Brain pericyte (primary cell): ENCODE results near the gene OSGIN1.

Experiments used
- DNase-seq: peaks from one replicate; pipeline ENCODE4 v3.0.0-alpha.2; 2012; ENCODE audit warnings: low read depth, low spot score

Gene OSGIN1

GRCh38 chr16:83998091-83998490 is 45.1 kb downstream of the OSGIN1 start:
- no peak for DNase-seq

GRCh38 chr16:84000989-84001642 is 48.1 kb downstream of the OSGIN1 start:
- DNase-seq, result no peak

GRCh38 chr16:84001726-84002125 is 48.7 kb downstream of the OSGIN1 start:
- no peak for DNase-seq

DNA sequence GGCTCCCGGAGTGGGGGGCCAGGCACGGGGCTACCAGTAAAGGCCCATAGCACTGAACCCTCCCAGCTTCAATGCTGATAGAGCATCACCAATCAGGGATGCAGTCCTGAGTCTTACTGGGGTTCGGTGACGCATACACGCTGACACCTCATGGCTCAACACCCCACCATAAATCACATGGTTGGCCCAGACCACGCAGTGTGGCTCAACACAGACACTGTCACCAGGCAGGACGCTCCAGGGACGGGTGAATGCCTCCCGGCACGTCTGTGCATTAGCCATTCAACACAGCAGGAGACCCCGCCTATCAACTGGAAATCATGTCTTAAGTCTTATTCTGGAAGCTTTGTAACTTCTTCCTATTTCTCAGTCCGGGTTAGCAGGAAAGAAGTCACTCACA is 50.0 kb downstream of the OSGIN1 start:
- no peak for DNase-seq

DNA sequence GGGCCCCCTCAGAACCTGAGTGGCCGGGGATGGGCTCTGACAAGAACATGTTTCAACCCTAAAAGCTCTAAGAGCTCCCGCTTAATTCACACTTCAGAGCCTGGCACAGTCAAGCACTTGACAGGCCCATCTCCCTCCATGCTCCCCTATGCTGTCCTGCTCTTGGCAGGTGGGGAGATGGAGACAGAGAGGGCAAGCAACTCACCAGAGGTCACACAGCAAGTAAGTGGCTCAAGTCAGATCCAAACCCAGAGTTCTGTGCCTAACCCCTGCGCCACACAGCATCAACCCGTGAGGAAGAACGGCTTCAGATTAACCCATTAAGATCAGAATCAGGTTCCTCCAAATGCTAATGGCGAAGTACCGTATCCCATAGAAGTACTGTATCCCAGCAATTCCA is 51.4 kb downstream of the OSGIN1 start:
- no peak for DNase-seq

DNA sequence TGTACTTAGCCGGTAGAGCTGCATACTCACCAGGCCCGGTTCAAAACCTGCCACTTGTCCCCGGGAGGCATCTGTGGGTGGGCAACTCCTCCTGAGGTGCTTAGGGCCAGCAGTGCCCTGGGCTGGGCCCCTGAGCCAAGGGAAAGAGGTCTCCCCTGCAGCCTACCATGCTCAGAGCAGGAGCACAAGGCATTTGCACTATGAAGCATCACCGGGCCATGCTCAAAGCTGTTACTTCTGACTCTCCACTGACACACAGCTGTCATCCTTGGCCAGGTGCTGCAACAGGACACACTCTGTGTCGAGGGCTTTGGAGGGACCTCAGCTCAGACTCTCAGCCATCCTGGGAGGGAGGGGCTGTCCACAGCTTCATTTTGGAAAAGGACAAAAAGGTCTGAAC is 52.4 kb downstream of the OSGIN1 start:
- no peak for DNase-seq

- DNase-seq, result no peak
Observed at GRCh38 chr16:84007520-84007919, 54.5 kb downstream of the OSGIN1 start.

- DNase-seq, result no peak
Observed at GRCh38 chr16:84007965-84008364, 54.9 kb downstream of the OSGIN1 start.

DNA sequence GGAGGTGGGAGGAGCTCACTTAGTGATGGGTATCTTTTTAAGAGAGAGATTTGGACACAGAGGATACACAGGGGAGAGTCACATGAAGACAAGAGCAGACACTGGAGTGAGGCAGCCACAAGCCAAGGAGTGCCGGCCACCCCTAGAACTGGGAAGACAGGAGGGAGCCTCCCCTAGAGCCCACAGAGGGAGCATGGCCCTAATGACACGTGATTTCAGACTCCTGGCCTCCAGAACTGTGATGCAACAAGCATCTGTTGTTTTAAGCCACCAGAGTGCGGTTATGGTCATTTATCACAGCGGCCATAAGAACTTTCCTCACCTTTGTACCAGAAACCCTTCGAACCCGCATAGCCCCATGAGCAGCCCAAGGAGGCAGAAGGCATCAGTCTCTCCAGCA is 56.2 kb downstream of the OSGIN1 start:
- no peak for DNase-seq

DNA sequence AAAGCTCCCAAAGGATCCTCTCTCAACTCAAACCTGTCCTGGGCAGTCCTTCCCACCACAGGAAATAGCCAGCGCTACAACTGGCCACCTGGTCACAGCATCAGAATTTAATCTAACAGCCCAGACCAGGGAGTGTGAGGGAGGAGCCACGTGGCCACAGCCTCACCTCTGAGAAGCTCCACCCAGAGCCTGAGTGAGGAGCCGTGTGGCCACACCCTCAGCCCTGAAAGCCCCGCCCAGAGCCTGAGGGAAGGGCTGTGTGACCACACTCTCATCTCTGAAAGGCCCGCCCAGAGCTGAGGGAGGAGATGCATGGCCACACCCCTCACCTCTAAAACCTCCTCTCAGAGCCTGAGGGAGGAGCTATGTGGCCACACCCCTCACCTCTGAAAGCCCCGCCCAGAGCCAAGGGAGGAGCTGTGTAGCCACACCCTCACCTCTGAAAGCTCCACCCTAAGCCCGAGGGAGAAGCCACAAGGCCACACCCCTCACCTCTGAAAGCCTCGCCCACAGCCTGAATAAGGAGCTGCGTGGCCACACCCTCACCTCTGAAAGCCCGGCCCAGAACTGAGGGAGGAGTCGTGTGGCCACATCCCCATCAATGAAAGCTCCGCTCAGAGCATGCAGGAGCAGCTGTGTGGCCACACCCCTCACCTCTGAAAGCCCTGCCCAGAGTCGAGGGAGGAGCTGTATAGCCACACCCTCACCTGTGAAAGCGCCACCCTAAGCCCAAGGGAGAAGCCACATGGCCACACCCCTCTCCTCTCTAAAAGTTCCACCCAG is 60.9 kb downstream of the OSGIN1 start:
- no peak for DNase-seq

DNA sequence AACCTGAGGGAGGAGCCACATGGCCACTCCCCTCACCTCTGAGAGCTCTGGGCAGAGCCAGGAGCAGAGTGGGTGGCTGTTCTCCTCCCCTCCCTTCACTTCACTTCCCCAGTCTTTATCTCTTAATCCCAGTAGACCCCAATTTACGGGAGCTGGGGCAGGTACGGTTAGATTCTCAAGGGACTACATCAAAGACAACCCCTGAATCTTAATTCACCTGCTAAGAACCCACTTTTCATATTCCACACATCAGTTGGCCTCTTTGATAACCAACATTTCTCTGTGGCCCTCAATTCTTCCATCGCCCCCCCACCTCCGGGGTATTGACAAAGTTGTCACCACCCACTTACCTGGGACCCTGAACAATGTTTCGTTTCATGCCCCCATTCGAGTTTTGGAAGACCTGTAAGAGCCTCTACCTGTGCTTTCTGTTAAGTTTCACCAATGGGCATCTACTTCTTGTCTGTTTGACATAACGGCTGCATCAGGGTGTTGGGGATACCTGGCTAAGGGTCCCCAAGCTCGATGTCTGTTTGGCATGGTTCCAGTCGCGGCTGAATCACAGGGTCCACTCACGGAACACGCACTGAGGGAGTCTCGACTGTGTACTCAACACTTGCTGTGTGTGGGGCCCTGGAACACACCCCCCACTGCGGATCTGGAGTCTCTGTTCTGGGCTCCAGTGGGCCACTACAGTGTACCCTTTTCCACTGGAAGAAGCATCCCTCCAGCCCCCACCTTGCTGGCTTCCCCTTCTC is 61.7 kb downstream of the OSGIN1 start:
- no peak for DNase-seq

- no peak for DNase-seq
Observed at GRCh38 chr16:84015399-84015798, 62.4 kb downstream of the OSGIN1 start.
